Activated T-helper 2 cell treated with anti-CD3 and anti-CD28 coated beads, Interferon-gamma antibody, Interleukin-2, Interleukin-4, amounts not matched to agents 10 μg/mL and 5 μg/mL and 100 μg/mL, durations not matched to agents 14 hours and 24 hours and 36 hours (primary cell): ENCODE data around the gene WDR35. TPM values are rescaled to one million over a fixed set of nuclear protein-coding genes. Genes with fewer than 3 reads are reported as not detected.

Experiments
- DNase-seq: peaks from one replicate; pipeline ENCODE4 v3.0.0; 2021; ENCODE audit warnings: low spot score
- H3K27ac Mint-ChIP-seq: one replicate; pipeline ENCODE4 v1.8.0; 2021; ENCODE audit warnings: mixed read lengths
- H3K27me3 Mint-ChIP-seq: one replicate; pipeline ENCODE4 v1.8.0; 2021; ENCODE audit warnings: low read depth, mixed read lengths
- H3K36me3 Mint-ChIP-seq: one replicate; pipeline ENCODE4 v1.8.0; 2021; ENCODE audit warnings: low read depth, mixed read lengths
- H3K4me1 Mint-ChIP-seq: one replicate; pipeline ENCODE4 v1.8.0; 2021; ENCODE audit warnings: low read depth, mixed read lengths
- H3K4me3 Mint-ChIP-seq: one replicate; pipeline ENCODE4 v1.8.0; 2021; ENCODE audit warnings: low read depth, mild to moderate bottlenecking, moderate library complexity, mixed read lengths
- H3K9me3 Mint-ChIP-seq: one replicate; pipeline ENCODE4 v1.8.0; 2021; ENCODE audit warnings: mixed read lengths
- intact Hi-C: fragments of 100-400 bp; cut with micrococcal nuclease; formaldehyde crosslinking; loops from one replicate; pipeline ENCODE4 v1.15.1; 2023
- total RNA-seq: library from RNA; stranded (reverse); gene quantifications from 2 replicates; pipeline ENCODE4 v1.2.3, GENCODE V29; 2022

Gene WDR35
- total RNA-seq, 1 donor from 2014 or later, result 7.6 TPM

DNA sequence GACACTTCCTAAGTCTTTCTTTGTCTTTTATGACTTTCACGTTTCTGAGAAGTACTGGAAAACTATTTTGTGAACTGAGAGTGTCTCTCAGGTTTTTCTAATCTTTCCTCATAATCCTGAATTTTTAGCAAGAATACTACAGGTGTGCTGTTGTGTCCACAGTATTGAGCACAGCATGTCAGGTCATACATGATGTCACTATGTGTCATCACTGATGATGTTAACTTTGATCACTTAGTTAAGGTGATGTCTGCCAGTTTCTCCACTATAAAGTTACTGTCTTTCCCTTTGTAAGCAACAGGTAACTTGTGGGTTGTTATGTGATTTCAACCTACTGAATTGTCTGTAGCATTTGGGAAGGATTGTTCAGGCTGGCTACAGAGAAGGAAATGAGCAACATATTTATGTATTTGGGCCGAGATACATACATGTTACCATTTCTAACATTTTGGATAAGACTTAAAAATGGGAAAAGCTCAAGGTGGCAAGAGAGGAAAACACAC, 11.5 kb upstream of the WDR35 start:
- H3K4me3 Mint-ChIP-seq, result no peak overlapping the region
- H3K4me1 Mint-ChIP-seq, result no peaks in the 10 kb centered on the region
- DNase-seq, result no peak
- H3K27ac Mint-ChIP-seq, result no peak overlapping the region
- no peaks in the 10 kb centered on the region for H3K36me3 Mint-ChIP-seq
- H3K27me3 Mint-ChIP-seq, result peaks cover 33% of the 10 kb centered on the region
- H3K9me3 Mint-ChIP-seq, result no peaks in the 10 kb centered on the region
- intact Hi-C loops, result no loop called here

DNA sequence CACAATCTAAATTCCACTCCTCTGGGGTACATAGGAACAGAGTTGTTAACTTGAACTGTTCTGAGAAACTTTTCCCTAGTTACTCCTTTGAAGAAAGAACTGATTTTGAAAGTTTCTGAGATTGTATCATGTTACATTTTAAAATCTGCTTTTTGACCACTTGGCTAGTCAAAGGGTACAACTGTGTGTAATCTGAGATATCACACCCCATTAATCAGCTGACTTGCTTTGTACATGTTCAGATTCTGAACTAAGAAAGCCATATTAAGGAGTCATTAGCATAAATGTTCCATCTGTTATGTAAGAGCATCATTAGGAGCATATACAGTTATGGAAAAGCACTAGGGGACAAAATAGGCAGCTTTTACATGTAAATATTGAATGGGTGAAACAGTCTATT, 3.8 kb upstream of the WDR35 start:
- DNase-seq, result no peak
- H3K27me3 Mint-ChIP-seq, result peaks cover 47% of the 10 kb centered on the region
- no peak overlapping the region for H3K27ac Mint-ChIP-seq
- peaks cover 6% of the 10 kb centered on the region for H3K9me3 Mint-ChIP-seq
- peaks cover 15% of the 10 kb centered on the region for H3K4me1 Mint-ChIP-seq
- no peaks in the 10 kb centered on the region for H3K36me3 Mint-ChIP-seq
- H3K4me3 Mint-ChIP-seq, result no peak overlapping the region
- intact Hi-C loops, result no loop called here

DNA sequence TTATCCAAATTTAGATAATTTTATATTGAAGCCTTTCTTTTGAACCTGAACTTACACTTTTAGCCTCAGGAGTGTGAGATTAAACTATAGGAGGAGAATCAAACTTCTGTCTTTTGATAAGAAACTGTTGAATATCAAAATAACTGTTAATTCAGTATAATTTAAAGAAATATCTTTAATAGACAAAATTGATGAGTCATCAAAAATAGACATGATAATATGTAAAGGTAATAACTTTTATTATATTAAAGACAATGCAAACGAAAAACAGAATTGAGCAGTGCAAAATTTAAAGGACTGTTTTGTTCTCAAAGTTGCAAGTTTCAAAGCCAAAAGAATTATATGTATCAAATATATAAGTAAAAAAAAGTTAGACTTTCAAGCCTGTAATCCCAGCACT, 2.0 kb upstream of the WDR35 start:
- no peak for DNase-seq
- no peak overlapping the region for H3K4me3 Mint-ChIP-seq
- H3K36me3 Mint-ChIP-seq, result no peaks in the 10 kb centered on the region
- H3K9me3 Mint-ChIP-seq, result peaks cover 6% of the 10 kb centered on the region
- H3K27ac Mint-ChIP-seq, result no peak overlapping the region
- peaks cover 18% of the 10 kb centered on the region for H3K4me1 Mint-ChIP-seq
- intact Hi-C loops, result loop anchor here (2.0 kb wide), 1 partner anchor 91 kb away; the partner anchor contains the start of gene TTC32
- H3K27me3 Mint-ChIP-seq, result peaks cover 41% of the 10 kb centered on the region

DNA sequence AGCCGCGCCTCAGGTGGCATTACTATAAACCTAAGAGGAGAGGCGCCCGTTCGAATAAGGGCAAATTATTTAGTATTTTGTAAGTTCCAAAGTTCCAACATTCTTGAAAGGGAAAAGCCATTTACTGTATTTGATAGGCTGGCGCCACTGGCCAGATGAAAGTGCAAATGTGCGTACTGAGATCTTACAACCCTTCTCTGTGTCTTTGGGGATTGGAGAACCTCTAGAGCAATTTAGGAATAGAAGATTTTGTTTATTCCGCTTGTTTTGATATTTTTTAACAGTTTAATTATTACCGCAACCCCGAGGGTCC, 467 bp upstream of the WDR35 start:
- H3K27ac Mint-ChIP-seq, result no peak overlapping the region
- H3K27me3 Mint-ChIP-seq, result peaks cover 29% of the 10 kb centered on the region
- H3K4me1 Mint-ChIP-seq, result peaks cover 18% of the 10 kb centered on the region
- no peak for DNase-seq
- peaks cover 3% of the 10 kb centered on the region for H3K36me3 Mint-ChIP-seq
- intact Hi-C loops, result loop anchor here (1.0 to 2.0 kb wide), 2 partner anchors 61 to 90 kb away; partner anchors contain the start of genes LAPTM4A and TTC32
- peak overlapping the region; percentile 87 for H3K4me3 Mint-ChIP-seq
- peaks cover 6% of the 10 kb centered on the region for H3K9me3 Mint-ChIP-seq

DNA sequence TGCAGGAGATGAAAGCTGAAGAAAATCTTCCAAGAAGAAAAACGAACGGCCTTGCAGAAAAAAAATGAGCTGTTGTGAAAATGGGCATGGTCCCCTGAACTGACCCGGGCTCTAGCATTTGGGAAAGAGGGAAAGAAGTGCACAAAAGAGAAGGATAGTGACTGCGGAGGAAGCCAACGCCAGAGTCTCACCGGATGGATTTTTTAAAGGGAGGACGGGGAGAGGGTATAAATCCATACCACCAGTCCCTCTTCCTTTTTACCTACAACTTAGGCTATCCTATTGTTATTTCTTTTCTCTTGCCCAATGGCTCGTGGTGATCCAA, 601 bp downstream of the WDR35 start:
- H3K36me3 Mint-ChIP-seq, result peaks cover 3% of the 10 kb centered on the region

DNA sequence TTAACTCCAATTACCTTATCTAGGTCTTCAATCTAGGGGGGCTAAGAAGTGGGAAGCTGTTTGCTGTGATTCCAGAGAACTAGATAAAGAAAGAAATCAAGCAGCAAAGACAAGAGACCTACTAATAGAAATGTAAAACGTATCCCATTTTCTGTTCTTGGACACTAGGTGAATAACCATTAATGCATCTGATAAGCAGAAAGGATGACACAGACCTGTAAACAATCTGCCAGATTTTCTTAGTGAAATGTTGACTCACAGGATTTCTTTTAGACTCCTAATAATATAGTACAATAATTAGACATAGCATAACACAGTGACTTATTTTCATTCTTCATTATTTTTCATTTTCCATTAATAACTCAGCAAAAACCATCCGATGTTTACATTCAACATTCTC, 1.3 kb downstream of the WDR35 start:
- Mint-ChIP-seq H3K27ac (no peak overlapping the region), H3K4me3 (peak overlapping the region; percentile 87), H3K9me3 (peaks cover 6% of the 10 kb centered on the region), H3K36me3 (peaks cover 3% of the 10 kb centered on the region), H3K4me1 (peaks cover 18% of the 10 kb centered on the region), H3K27me3 (peaks cover 19% of the 10 kb centered on the region)
- intact Hi-C loops, result no loop called here
- DNase-seq, result no peak

More for the DNA sequence above, 601 bp downstream of the WDR35 start:
- H3K27me3 Mint-ChIP-seq, result peaks cover 24% of the 10 kb centered on the region
- peaks cover 6% of the 10 kb centered on the region for H3K9me3 Mint-ChIP-seq
- intact Hi-C loops, result no loop called here
- H3K4me3 Mint-ChIP-seq, result peak overlapping the region; percentile 87
- H3K27ac Mint-ChIP-seq, result peak overlapping the region; percentile 70
- no peak for DNase-seq
- peaks cover 18% of the 10 kb centered on the region for H3K4me1 Mint-ChIP-seq

- peaks cover 12% of the 10 kb centered on the region for H3K27me3 Mint-ChIP-seq
- peaks cover 6% of the 10 kb centered on the region for H3K9me3 Mint-ChIP-seq
- H3K36me3 Mint-ChIP-seq, result peaks cover 3% of the 10 kb centered on the region
- no peak for DNase-seq
- no peak overlapping the region for H3K4me3 Mint-ChIP-seq
- intact Hi-C loops, result no loop called here
- peaks cover 20% of the 10 kb centered on the region for H3K4me1 Mint-ChIP-seq
- no peak overlapping the region for H3K27ac Mint-ChIP-seq
Observed at GRCh38 chr2:19987936-19988335, 2.0 kb downstream of the WDR35 start.

GRCh38 chr2:19982268-19982667, 7.6 kb downstream of the WDR35 start:
- Mint-ChIP-seq H3K27ac (no peak overlapping the region), H3K36me3 (peaks cover 19% of the 10 kb centered on the region), H3K4me3 (no peak overlapping the region), H3K9me3 (no peaks in the 10 kb centered on the region), H3K4me1 (peaks cover 12% of the 10 kb centered on the region), H3K27me3 (no peaks in the 10 kb centered on the region)
- intact Hi-C loops, result no loop called here
- no peak for DNase-seq

DNA sequence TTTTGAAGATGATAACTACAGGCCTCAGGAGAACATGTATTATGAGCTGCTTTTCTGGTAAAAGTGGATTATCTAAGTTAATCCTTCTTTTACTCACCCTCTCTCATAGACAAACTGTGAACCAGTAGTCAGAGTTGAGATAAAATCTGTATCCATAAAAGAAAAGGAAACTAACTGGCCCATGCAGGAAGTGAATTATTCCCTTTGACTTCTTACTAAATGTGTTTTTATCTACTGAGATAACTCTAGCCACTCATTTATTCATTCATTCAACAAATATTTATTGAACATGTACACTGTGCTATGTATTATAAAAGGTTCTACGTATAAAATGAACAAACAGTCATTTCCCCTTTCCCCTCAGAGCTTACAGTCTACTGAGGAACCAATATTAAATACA, 10.0 kb downstream of the WDR35 start:
- peaks cover 12% of the 10 kb centered on the region for H3K4me1 Mint-ChIP-seq
- intact Hi-C loops, result no loop called here
- DNase-seq, result no peak
- no peak overlapping the region for H3K4me3 Mint-ChIP-seq
- H3K27ac Mint-ChIP-seq, result no peak overlapping the region
- H3K36me3 Mint-ChIP-seq, result peaks cover 16% of the 10 kb centered on the region
- no peaks in the 10 kb centered on the region for H3K9me3 Mint-ChIP-seq
- no peaks in the 10 kb centered on the region for H3K27me3 Mint-ChIP-seq

DNA sequence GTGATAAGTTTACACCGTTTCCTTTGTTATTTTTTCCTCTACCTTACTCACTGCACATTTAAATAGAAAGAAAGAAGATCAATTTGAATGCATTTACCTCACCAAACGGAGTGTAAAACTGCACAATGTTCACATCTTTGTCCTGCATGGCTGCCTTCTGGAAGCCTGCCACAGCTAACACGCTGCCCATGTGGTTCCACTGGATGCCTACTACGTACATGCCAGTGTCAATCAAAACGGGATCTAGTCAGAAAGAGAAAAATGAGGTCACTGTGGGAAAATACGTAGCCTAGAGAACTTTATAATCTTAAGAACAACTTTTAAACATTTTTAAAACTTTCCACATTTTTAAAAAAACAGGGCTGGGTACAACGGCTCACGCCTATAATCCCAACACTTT, 16.4 kb downstream of the WDR35 start:
- no peak for DNase-seq
- Mint-ChIP-seq H3K27me3 (no peaks in the 10 kb centered on the region), H3K27ac (no peak overlapping the region), H3K9me3 (no peaks in the 10 kb centered on the region), H3K4me3 (no peak overlapping the region), H3K36me3 (peaks cover 17% of the 10 kb centered on the region), H3K4me1 (peaks cover 14% of the 10 kb centered on the region)
- intact Hi-C loops, result no loop called here

DNA sequence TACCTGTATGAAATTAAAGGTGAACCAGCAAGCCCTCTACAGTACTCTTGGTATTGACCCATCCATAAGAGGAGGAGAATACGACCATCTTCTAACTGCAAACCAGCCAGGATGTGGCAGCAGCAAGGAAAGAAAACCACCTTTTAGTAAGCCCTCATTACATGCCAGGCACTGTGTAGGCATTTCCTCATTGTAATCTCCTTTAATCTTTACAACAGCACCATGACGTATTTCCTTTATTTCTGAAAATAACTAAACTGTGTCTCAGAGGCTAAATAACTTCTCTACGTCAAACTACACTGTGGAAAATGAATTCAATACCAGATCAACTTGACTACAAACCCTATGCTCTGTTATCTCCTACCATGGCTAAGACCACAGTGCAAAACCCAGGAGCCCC, 18.2 kb downstream of the WDR35 start:
- Mint-ChIP-seq H3K4me3 (no peak overlapping the region), H3K27me3 (no peaks in the 10 kb centered on the region), H3K27ac (peak overlapping the region; percentile 0), H3K4me1 (peaks cover 14% of the 10 kb centered on the region), H3K36me3 (peaks cover 17% of the 10 kb centered on the region), H3K9me3 (no peaks in the 10 kb centered on the region)
- no peak for DNase-seq
- intact Hi-C loops, result no loop called here

DNA sequence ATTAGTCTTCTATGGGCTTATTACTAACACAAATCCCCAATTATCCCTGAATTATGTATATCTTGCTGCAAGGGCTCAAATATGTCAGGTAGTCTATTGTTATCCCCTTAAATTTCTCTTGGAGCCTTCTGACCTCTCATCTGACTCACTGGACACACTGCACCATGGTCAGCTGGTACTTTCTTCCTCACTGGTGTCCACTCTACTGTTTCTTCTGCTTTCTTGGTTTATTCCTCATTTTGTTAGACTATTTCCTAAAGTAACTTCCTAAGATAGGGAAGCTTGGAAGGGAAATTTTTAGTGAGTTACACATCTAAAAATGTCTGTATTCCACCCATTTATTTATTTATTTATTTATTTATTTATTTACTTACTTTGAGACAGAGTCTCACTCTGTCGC, 26.5 kb downstream of the WDR35 start:
- intact Hi-C loops, result no loop called here
- DNase-seq, result no peak
- no peak overlapping the region for H3K4me3 Mint-ChIP-seq
- peaks cover 2% of the 10 kb centered on the region for H3K27me3 Mint-ChIP-seq
- peaks cover 3% of the 10 kb centered on the region for H3K36me3 Mint-ChIP-seq
- H3K9me3 Mint-ChIP-seq, result no peaks in the 10 kb centered on the region
- no peak overlapping the region for H3K27ac Mint-ChIP-seq
- H3K4me1 Mint-ChIP-seq, result no peaks in the 10 kb centered on the region

- H3K9me3 Mint-ChIP-seq, result no peaks in the 10 kb centered on the region
- peak; percentile 22 for DNase-seq
- H3K36me3 Mint-ChIP-seq, result no peaks in the 10 kb centered on the region
- no peaks in the 10 kb centered on the region for H3K27me3 Mint-ChIP-seq
- intact Hi-C loops, result loop anchor here (1.0 kb wide), 3 partner anchors 28 to 143 kb away; no protein-coding TSS in a partner anchor
- no peaks in the 10 kb centered on the region for H3K4me1 Mint-ChIP-seq
- no peak overlapping the region for H3K4me3 Mint-ChIP-seq
- H3K27ac Mint-ChIP-seq, result no peak overlapping the region
Observed at GRCh38 chr2:19955544-19956422, 34.1 kb downstream of the WDR35 start.
